ENCODE measurements around the gene SELENOT. TPM values are rescaled to one million over a fixed set of nuclear protein-coding genes. Genes with fewer than 3 reads are reported as not detected.

Gene SELENOT
- total RNA-seq, 1 experiment from 2014 or later: 48.3 TPM

DNA sequence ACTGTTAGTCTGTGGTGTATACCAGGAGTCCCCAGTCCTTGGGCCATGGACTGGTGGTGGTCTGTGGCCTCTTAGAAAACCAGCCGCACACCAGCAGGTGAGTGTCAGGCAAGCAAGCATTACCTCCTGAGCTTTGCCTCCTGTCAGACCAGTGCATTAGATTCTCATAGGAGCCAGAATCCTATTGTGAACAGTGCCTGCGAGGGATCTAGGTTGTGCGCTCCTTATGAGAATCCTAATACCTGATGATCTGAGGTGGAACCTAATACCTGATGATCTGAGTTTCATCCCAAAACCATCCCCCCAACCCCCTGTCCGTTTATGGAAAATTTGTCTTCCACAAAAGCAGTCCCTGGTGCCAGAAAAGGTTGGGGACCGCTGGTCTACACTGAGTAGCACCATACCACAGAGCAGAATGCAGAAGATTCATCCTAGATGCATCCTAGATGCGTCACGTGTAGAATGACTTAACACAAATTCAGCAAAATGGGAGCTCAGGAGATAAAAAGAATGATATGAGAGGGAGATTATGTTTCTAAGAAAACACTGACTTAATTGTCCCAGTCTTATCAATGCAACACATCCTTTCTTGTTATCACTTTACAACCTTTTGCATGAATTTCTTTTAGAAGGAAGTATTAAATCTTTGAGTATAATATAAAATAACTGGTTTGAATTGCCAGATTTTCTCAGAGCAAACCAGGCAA, 28.5 kb downstream of the SELENOT start (continued):
- no peak for TF ChIP-seq ZNF263 (CRISPR knock-in tag; IDR thresholded peaks at IDR 0.05; ENCODE audit: low read depth)

DNA sequence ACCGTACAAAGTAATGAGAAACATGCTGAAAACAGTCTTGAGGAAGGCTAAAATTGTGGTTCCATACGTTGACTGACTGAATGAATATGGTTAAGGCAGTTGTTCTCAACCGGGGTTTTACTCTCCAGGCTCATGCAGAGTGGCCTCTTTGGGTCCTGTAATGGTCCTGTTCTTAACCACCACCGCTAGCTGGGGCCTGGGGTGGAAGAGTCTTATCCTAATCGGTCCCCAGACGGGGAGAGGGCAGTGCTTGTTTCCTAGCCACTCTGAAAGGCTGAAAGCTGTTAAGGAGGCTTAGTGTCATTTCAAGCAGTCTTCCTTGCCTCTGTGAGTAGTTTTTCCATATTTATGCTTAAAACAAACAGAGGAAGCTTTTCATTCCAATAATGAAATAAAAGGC, 32.0 kb downstream of the SELENOT start:
- ATAC-seq: peak; percentile 75
- 0 out of 2 replicates have a peak overlapping the region, but pooled peaks have one; percentile 28 for H3K27ac Mint-ChIP-seq

More for the DNA sequence above, 32.0 kb downstream of the SELENOT start:
- peaks cover 14% of the 10 kb centered on the region for H3K4me1 Mint-ChIP-seq
- peaks cover 3% of the 10 kb centered on the region; the same call in 1 of the 2 replicates for H3K36me3 Mint-ChIP-seq
- CTCF ChIA-PET: interaction anchor here (1.3 kb wide), 1 partner anchor 144 kb away, joined by 3 read pairs; no protein-coding TSS in a partner anchor
- no peak for DNase-seq (ENCODE audit: low spot score)
- no peaks in the 10 kb centered on the region for H3K9me3 Mint-ChIP-seq
- TF ChIP-seq GTF2I (CRISPR knock-in tag; conservative IDR thresholded peaks at IDR 0.05) (no peak), ESRRA (CRISPR knock-in tag; IDR thresholded peaks at IDR 0.05; ENCODE audit: borderline replicate concordance) (no peak), NR3C1 (CRISPR knock-in tag; conservative IDR thresholded peaks at IDR 0.05; ENCODE audit: low read depth) (no peak), NR1H2 (CRISPR knock-in tag; IDR thresholded peaks at IDR 0.05) (no peak), CREB1 (CRISPR knock-in tag; IDR thresholded peaks at IDR 0.05) (no peak), JUN (CRISPR knock-in tag; IDR thresholded peaks at IDR 0.05) (no peak), FOXK1 (CRISPR knock-in tag; IDR thresholded peaks at IDR 0.05) (no peak), TCF7 (CRISPR knock-in tag; IDR thresholded peaks at IDR 0.05; ENCODE audit: low read depth) (no peak), NFYB (CRISPR knock-in tag; conservative IDR thresholded peaks at IDR 0.05; ENCODE audit: low read depth) (no peak)
- TF ChIP-seq, protein P1, sequence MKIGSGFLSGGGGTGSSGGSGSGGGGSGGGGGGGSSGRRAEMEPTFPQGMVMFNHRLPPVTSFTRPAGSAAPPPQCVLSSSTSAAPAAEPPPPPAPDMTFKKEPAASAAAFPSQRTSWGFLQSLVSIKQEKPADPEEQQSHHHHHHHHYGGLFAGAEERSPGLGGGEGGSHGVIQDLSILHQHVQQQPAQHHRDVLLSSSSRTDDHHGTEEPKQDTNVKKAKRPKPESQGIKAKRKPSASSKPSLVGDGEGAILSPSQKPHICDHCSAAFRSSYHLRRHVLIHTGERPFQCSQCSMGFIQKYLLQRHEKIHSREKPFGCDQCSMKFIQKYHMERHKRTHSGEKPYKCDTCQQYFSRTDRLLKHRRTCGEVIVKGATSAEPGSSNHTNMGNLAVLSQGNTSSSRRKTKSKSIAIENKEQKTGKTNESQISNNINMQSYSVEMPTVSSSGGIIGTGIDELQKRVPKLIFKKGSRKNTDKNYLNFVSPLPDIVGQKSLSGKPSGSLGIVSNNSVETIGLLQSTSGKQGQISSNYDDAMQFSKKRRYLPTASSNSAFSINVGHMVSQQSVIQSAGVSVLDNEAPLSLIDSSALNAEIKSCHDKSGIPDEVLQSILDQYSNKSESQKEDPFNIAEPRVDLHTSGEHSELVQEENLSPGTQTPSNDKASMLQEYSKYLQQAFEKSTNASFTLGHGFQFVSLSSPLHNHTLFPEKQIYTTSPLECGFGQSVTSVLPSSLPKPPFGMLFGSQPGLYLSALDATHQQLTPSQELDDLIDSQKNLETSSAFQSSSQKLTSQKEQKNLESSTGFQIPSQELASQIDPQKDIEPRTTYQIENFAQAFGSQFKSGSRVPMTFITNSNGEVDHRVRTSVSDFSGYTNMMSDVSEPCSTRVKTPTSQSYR (CRISPR knock-in tag; IDR thresholded peaks at IDR 0.05): no peak
- TF ChIP-seq, protein P2, sequence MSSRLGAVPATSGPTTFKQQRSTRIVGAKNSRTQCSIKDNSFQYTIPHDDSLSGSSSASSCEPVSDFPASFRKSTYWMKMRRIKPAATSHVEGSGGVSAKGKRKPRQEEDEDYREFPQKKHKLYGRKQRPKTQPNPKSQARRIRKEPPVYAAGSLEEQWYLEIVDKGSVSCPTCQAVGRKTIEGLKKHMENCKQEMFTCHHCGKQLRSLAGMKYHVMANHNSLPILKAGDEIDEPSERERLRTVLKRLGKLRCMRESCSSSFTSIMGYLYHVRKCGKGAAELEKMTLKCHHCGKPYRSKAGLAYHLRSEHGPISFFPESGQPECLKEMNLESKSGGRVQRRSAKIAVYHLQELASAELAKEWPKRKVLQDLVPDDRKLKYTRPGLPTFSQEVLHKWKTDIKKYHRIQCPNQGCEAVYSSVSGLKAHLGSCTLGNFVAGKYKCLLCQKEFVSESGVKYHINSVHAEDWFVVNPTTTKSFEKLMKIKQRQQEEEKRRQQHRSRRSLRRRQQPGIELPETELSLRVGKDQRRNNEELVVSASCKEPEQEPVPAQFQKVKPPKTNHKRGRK (CRISPR knock-in tag; IDR thresholded peaks at IDR 0.05; ENCODE audit: borderline replicate concordance): no peak
- TF ChIP-seq, protein P3, sequence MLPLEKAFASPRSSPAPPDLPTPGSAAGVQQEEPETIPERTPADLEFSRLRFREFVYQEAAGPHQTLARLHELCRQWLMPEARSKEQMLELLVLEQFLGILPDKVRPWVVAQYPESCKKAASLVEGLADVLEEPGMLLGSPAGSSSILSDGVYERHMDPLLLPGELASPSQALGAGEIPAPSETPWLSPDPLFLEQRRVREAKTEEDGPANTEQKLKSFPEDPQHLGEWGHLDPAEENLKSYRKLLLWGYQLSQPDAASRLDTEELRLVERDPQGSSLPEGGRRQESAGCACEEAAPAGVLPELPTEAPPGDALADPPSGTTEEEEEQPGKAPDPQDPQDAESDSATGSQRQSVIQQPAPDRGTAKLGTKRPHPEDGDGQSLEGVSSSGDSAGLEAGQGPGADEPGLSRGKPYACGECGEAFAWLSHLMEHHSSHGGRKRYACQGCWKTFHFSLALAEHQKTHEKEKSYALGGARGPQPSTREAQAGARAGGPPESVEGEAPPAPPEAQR (CRISPR knock-in tag; IDR thresholded peaks at IDR 0.05): no peak
- TF ChIP-seq, protein P4, sequence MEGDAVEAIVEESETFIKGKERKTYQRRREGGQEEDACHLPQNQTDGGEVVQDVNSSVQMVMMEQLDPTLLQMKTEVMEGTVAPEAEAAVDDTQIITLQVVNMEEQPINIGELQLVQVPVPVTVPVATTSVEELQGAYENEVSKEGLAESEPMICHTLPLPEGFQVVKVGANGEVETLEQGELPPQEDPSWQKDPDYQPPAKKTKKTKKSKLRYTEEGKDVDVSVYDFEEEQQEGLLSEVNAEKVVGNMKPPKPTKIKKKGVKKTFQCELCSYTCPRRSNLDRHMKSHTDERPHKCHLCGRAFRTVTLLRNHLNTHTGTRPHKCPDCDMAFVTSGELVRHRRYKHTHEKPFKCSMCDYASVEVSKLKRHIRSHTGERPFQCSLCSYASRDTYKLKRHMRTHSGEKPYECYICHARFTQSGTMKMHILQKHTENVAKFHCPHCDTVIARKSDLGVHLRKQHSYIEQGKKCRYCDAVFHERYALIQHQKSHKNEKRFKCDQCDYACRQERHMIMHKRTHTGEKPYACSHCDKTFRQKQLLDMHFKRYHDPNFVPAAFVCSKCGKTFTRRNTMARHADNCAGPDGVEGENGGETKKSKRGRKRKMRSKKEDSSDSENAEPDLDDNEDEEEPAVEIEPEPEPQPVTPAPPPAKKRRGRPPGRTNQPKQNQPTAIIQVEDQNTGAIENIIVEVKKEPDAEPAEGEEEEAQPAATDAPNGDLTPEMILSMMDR (IDR thresholded peaks at IDR 0.05): no peak
- TF ChIP-seq, protein P5, sequence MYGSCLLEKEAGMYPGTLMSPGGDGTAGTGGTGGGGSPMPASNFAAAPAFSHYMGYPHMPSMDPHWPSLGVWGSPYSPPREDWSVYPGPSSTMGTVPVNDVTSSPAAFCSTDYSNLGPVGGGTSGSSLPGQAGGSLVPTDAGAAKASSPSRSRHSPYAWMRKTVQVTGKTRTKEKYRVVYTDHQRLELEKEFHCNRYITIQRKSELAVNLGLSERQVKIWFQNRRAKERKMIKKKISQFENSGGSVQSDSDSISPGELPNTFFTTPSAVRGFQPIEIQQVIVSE (CRISPR knock-in tag; IDR thresholded peaks at IDR 0.05; ENCODE audit: borderline replicate concordance): no peak
- H3K4me3 Mint-ChIP-seq: no peak overlapping the region
- H3K27me3 Mint-ChIP-seq (ENCODE audit: low read depth): no peaks in the 10 kb centered on the region
- POLR2A ChIA-PET: interaction anchor here (0.6 kb wide), 1 partner anchor 122 kb away, joined by 4 read pairs; no protein-coding TSS in a partner anchor
